ENCODE measurements around the gene DLGAP1.
"Not testable (repeated sequence)": the region's sequence is repeated elsewhere in the genome, so short reads cannot be mapped to it uniquely, and the experiment has no call there.

The DLGAP1 gene

GRCh38 chr18:3720159-3720558 is 734.9 kb downstream of the DLGAP1 start:
- no peak for DNase-seq (ENCODE audit: low spot score)

DNA sequence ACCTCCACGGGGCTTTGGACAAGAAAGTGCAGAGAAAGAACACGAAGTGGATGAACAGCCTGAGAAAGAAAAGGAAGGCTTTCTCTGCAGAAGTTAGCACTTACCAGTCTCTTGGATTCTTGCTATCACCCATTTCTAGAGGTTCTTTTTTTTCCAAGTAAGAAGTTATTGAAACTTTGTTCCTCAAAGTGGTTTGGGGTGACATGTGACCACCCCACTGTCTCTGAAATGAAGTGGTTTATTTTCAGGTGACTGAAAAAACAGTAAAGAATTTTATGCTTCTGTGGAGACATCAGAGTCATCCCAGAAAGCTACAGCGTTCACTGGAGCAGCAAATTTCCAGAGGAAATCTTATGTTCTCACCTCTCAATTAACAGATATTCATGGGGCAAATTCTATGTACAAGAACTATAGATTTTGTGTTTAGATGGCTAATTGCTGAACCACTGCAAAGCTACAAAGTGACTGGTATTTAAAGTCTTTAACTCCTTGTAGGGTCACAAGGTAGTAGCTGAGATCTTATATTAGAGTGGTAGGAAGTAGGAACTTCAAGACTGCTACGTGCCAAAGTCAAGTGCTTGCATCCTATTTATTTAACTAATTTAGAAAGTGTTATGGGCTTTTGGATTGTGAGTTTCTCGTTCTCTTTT is 737.6 kb downstream of the DLGAP1 start:
- no peak for DNase-seq (ENCODE audit: low spot score)

DNA sequence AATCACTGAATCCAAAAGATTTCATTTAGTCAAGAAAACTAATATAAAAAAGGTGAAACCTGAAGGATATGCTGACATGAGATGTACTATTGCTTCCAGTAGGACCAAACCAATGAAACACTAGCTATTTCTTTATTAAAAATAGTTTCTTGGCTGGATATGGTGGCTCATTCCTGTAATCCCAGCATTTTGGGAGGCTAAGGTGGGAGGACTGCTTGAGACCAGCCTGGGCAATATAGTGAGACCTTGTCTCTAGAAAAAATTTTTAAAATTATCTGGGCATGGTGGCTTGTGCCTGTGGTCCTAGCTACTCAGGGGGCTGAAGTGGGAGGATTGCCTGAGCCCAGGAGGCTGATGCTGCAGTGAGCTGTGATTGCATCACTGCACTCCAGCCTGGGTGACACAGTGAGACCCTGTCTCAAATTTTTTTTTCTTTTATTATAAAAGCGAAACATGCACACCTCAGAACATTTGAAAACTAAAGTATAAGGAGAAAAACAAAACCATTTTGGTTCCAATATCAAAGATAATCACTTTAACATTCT is 738.9 kb downstream of the DLGAP1 start:
- no peak for DNase-seq (ENCODE audit: low spot score)

GRCh38 chr18:3715231-3716080 is 739.7 kb downstream of the DLGAP1 start:
- no peak for DNase-seq (ENCODE audit: low spot score)

GRCh38 chr18:3713708-3714107 is 741.4 kb downstream of the DLGAP1 start:
- no peak for DNase-seq (ENCODE audit: low spot score)

DNA sequence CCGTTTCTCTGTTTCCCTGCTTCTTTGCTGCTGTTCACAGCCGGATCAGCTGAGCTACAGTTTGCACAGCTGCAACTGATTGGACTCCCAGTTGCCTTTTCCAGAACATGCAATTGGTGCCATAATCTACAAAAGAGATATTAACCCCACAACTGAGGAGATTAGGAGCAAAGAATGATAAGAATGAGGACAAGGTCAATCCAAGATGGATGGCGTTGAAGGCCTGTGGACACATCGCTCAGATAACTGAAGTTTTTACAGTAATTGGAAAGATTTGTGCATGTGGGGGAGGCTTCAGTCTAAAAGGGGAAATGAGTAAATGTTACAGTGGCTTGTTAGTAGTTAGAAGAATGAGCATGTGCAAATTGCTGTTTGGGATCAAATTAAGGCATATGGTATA is 741.9 kb downstream of the DLGAP1 start:
- no peak for DNase-seq (ENCODE audit: low spot score)

GRCh38 chr18:3712491-3712890 is 742.6 kb downstream of the DLGAP1 start:
- DNase-seq (ENCODE audit: low spot score): no peak

DNA sequence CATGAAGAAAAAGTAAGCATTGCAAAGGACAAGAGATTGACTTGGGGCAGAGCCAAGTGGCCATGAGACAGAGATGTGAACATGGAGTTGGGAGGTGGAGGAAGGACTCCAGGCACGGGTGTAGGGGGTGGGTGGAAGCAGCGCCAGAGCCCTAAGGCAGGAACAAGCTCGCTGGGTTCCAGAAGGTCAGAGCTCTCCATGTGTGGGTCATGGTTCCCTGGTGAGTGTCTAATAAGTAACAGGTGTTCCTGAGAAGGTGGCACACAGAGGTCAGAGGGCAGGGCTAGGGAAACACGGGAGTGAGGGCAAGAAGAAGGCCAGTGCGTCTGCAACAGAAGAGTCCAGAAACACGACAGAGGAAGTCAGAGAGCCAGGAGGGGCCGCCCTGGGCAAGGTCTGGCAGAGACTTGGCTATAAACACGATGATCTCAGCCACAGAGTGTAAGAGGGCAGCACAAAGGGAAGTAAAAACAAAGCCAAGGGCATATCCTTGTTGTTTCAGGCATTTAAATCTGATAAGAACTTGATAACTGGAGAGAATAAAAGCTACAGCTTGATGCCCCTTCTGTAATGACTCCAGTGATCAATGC is 744.3 kb downstream of the DLGAP1 start:
- DNase-seq (ENCODE audit: low spot score): no peak

DNA sequence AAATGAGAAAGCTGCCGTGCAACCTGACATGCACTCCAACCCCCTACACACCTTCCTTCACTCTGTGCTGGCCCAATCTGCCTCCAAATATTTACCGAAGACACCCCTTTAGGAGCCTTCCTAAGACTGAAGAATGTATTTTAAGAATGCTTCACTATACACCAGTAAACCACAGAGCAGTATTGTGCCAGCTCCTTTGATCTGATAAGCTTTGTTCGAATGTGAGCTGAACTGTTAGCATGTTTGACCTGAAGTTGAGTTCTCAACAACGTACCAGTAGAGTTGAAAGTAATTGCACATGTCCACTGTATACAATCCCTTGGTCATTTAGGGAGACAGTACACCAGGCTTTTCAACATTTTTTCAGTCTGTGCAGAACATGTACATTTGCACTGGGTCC is 745.9 kb downstream of the DLGAP1 start:
- DNase-seq (ENCODE audit: low spot score): no peak

GRCh38 chr18:3706279-3707097 is 748.6 kb downstream of the DLGAP1 start:
- no peak for DNase-seq (ENCODE audit: low spot score)

DNA sequence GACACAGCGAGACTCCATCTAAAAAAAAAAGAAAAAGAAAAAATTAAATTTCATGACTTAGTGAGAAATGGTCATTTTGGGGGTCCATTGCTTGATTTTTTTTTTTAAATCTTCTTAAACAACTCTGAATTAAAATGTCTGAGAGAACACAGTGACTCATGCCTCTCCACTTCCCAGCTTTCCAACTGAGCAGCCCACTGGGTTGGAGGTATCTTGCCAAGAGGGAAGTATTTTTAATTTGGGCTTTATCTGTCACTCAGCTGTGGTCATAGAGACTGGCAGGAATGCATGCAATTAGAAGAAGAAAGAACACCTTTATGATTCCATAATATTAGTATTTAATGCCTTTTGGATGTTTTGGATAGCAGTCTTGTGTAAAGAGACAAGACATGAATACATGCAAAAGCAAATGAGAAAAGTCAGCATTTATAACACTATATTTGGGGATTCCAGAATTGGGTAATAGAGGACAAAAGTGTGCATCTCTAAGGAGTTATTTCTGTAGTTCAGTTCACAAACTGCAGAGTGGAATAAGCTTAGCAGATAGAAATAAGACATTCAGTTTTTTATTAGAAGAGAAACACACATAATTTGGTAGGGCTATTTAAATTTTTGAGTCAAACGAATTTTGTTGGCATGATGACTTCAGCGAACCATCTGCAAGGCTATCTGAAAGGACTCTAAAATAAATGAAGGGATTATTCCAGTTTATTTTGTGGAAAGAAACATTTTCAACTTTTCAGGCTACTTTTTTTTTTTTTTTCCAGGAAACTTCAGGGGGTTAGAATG is 750.4 kb downstream of the DLGAP1 start:
- DNase-seq (ENCODE audit: low spot score): no peak

DNA sequence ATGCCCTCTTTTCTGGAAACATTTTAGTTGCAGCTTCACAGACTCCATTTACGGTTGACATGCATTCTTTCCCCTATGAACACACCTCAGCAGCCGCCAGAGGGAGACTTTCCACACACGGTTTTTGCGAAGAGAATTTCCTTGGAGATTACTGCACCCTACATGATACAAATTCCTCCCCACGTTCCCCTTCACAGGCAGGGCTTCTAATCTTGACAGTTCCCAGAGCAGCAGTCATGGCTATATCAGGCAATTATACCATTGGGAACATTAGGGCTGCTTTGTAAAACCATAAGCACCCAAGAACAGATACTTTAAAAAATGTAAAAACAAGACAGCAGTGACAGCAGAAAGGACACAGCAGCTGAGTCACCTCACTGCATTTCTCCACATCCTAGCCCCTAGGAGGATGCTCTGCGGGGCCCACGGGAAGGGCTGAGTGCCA is 751.4 kb downstream of the DLGAP1 start:
- DNase-seq (ENCODE audit: low spot score): peak; percentile 20

DNA sequence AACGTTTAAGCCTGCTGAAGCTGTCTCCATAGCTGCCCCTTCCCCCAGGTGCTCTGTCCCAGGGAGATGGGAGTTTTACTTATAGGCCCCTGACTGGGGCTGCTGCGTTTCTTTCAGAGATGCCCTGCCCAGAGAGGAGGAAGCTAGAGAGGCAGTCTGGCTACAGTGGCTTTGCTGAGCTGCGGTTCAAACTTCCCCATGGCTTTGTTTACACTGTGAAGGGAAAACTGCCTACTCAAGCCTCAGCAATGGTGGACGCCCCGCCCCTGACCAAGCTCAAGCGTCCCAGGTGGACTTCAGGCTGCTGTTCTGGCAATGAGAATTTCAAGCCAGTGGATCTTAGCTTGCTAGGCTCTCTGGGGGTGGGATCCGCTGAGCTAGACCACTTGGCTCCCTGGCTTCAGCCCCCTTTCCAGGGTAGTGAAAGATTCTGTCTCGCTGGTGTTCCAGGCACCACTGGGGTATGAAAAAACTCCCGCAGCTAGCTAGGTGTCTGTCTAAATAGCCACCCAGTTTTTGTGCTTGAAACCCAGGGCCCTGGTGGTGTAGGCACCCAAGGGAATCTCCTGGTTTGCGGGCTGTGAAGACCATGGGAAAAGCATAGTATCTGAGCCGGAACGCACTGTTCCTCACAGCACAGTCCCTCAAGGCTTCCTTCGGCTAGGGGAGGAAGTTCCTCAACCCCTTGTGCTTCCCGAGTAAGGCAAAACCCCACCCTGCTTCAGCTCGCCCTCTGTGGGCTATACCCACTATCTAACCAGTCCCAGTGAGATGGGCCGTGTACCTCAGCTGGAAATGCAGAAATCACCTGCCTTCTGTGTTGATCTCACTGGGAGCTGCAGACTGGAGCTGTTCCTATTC is 755.2 kb downstream of the DLGAP1 start:
- DNase-seq (ENCODE audit: low spot score): not testable (repeated sequence)

DNA sequence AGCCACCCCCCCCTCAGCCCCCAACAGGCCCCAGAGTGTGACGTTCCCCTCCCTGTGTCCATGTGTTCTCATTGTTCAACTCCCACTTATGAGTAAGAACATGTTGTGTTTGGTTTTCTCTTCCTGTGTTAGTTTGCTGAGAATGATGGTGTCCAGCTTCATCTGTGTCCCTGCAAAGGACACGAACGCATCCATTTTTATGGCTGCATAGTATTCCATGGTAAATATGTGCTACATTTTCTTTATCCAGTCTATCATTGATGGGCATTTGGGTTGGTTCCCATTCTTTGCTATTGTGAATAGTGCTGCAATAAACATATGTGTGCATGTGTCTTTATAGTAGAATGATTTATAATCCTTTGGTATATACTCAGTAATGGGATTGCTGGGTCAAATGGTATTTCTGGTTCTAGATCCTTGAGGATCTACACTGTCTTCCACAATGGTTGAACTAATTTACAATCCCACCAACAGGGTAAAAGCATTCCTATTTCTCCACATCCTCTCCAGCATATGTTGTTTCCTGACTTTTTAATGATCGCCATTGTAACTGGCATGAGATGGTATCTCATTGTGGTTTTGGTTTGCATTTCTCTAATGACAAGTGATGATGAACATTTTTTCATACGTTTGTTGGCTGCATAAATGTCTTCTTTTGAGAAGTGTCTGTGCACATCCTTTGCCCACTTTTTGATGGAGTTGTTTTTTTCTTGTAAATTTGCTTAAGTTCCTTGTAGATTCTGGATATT is 760.9 kb downstream of the DLGAP1 start:
- DNase-seq (ENCODE audit: low spot score): not testable (repeated sequence)

DNA sequence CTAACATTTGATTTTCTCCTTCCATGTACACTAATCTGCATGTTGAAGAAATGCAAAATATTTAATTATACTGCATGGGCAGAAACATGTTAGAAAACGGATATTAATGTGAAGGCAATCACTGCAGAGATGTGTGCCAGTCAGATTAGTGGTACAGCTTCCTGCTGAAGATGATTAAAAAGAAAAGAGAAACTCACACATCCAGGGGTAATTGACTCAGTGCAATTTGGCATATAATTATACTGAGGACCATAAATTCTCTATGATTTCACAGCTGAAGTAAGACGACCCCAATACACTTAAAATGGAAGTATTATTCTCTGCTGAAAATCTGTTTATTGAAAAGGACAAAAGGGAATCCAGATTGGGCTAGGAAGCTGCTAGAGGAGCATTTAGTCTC is 761.7 kb downstream of the DLGAP1 start:
- no peak for DNase-seq (ENCODE audit: low spot score)

GRCh38 chr18:3692691-3693090 is 762.4 kb downstream of the DLGAP1 start:
- DNase-seq (ENCODE audit: low spot score): no peak

DNA sequence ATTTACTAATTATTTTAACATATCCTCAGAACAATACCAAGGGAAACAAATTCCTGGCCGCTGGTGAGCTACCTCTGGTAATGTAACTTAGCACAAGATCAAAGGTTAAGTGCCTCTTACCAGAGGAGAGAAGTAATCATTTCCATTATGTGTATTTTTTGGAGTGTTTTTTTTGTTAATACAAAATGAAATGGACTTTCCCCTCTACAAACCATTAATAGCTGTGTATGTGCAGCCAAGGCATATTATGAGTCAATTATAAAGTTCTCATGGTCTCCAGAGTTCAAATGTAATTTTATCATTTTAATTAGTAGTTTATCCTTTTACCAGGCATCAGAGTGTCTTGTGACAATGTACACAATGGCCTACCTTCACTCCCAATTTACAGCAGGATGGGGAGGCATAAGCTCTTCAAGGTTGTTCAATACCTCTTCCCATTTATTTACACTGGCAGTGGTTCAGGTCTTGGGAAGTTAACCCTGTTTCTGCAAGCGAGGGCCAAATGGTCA is 762.9 kb downstream of the DLGAP1 start:
- no peak for DNase-seq (ENCODE audit: low spot score)

DNA sequence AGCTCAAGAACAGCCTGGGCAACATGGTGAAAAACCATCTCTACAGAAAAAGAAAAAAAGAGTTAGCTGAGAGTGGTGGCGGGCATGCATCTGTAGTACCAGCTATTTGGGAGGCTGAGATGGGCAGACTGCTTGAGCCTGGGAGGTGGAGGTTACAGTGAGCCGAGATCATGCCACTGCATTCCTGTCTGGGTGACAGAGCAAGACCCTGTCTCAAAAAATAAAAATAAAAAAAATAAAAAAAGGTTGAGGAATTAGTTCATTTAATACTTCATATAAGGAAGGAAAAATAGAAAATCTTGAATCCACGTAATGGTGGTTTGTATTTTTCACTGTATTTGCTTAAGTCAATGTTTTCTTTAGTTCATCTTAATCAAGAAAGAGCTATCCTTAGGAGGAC is 763.4 kb downstream of the DLGAP1 start:
- DNase-seq (ENCODE audit: low spot score): no peak

DNA sequence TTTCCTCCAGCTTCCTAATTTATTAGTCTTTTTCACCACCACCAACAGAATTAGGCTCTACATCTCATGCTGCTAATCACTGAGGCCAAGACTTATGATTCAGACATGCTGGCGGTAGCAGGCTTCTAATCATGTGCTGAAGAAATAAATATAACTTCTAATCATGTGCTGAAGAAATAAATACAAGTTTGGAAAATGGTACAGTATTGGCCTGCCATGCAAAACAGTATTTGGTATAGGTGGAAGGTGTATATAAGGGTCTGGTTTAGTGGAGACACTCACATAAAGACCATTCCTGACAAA is 764.4 kb downstream of the DLGAP1 start:
- no peak for DNase-seq (ENCODE audit: low spot score)

Measured in CD4-positive, alpha-beta T cell treated with Interleukin-2 at 100 ng/mL for 4 hours (primary cell).